RPMI8226 (cell line): ENCODE results near the gene TSC22D4.
"Not testable (repeated sequence)": the region's sequence is repeated elsewhere in the genome, so short reads cannot be mapped to it uniquely, and the experiment has no call there.

Experiments used
- DNase-seq: peaks from one replicate; pipeline ENCODE4 v3.0.0-alpha.2; 2015

The TSC22D4 gene

GRCh38 chr7:100441641-100442535 is 37.1 kb downstream of the TSC22D4 start:
- no peak for DNase-seq

- DNase-seq = not testable (repeated sequence)
Observed at GRCh38 chr7:100439244-100439643, 39.8 kb downstream of the TSC22D4 start.

GRCh38 chr7:100438731-100439130 is 40.3 kb downstream of the TSC22D4 start:
- not testable (repeated sequence) for DNase-seq

GRCh38 chr7:100438172-100438571 is 40.8 kb downstream of the TSC22D4 start:
- DNase-seq = no peak

GRCh38 chr7:100437150-100438100 is 41.6 kb downstream of the TSC22D4 start:
- no peak for DNase-seq

GRCh38 chr7:100435401-100436304 is 43.4 kb downstream of the TSC22D4 start:
- peak; percentile 73 for DNase-seq

GRCh38 chr7:100434297-100435144 is 44.5 kb downstream of the TSC22D4 start:
- DNase-seq = no peak

GRCh38 chr7:100433592-100434296 is 45.3 kb downstream of the TSC22D4 start:
- DNase-seq = no peak

- no peak for DNase-seq
Observed at GRCh38 chr7:100433276-100433591, 45.8 kb downstream of the TSC22D4 start.

- DNase-seq = no peak
Observed at GRCh38 chr7:100432621-100433275, 46.3 kb downstream of the TSC22D4 start.

GRCh38 chr7:100432053-100432452 is 47.0 kb downstream of the TSC22D4 start:
- no peak for DNase-seq

- no peak for DNase-seq
Observed at GRCh38 chr7:100431286-100431735, 47.7 kb downstream of the TSC22D4 start.

- DNase-seq = no peak
Observed at GRCh38 chr7:100430493-100431285, 48.3 kb downstream of the TSC22D4 start.

GRCh38 chr7:100429637-100430492 is 49.1 kb downstream of the TSC22D4 start, which contains the start of gene MEPCE:
Gene MEPCE (plus strand): TSS chr7:100429831. CDS start chr7:100430019, 188 bp downstream.
- DNase-seq = peak; percentile 98

GRCh38 chr7:100428967-100429636 is 49.9 kb downstream of the TSC22D4 start:
- DNase-seq = peak; percentile 100

GRCh38 chr7:100428199-100428966 is 50.6 kb downstream of the TSC22D4 start, which contains the start of gene ZCWPW1:
Gene ZCWPW1 (minus strand): TSS chr7:100428703. CDS start chr7:100420649, 8,054 bp downstream.
- DNase-seq = peak; percentile 98

GRCh38 chr7:100427762-100428198 is 51.2 kb downstream of the TSC22D4 start:
- no peak for DNase-seq
